ENCODE measurements around the gene ACTR2.
A peak's percentile ranks its signal among the peaks of the same experiment; 100 is the strongest.
"Not testable (repeated sequence)": the region's sequence is repeated elsewhere in the genome, so short reads cannot be mapped to it uniquely, and the experiment has no call there.

The ACTR2 gene

DNA sequence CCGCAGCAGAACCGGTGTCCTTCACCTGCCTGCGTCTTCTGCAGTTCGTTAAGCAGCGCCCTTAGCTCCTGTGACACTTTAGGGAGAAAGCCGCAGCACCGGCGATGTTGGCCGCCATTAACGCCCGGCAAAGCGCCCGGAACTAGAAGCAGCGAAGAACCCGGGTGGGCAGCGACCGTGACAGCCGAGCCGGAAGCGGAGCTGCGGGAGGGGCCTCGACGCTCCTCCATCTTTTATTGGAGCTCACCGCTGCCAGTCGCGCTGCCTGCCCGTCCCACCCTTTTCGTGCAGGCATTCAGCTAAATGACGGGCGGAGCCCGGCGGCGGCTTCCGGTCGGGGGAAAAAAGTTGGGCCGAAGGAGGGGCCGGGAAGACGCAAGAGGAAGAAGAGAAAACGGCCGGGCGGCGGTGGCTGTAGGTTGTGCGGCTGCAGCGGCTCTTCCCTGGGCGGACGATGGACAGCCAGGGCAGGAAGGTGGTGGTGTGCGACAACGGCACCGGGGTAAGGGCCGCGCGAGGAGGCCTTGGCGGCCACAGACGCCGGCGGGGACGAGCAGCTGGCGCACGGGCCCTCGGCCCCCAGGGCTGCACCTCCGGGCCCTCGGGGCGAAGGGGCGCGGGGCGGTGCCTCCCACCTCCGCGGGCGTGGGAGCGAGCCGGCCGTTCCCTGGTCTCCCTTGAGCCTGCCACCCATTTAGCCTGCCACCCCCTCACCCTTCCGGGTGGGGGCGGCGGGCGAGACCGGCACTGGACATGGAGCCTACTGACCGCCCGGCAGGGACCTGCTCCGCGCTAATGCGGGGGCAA is at the start of gene ACTR2:
Gene ACTR2, plus strand, starts transcription at position 376 of the 807 bp plus-strand sequence. Its CDS starts 79 bp downstream, at position 455.
- peak; percentile 96 for DNase-seq

DNA sequence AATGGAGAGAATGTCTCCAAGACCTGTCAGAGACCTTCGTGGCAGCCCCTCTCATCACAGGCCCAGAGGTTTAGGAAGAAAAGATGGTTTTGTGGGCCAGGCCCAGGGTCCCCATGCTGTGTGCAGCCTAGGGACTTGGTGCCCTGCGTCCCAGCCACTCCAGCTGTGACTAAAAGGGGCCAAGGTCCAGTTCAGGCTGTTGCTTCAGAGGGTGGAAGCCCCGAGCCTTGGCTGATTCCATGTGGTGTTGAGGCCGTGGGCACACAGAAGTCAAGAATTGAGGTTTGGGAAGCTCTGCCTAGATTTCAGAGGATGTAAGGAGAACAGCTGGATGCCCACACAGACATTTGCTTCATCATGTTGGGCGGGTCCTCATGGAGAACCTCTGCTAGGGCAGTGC is 45.1 kb upstream of the ACTR2 start:
- no peak for DNase-seq

- not testable (repeated sequence) for DNase-seq
These were observed 44.2 kb upstream of the ACTR2 start for GRCh38 chr2:65183406-65183805.

- no peak for DNase-seq
These were observed 42.6 kb upstream of the ACTR2 start for GRCh38 chr2:65185012-65185411.

GRCh38 chr2:65186093-65186868 is 41.4 kb upstream of the ACTR2 start:
- no peak for DNase-seq

- peak; percentile 75 for DNase-seq
These were observed 40.5 kb upstream of the ACTR2 start for GRCh38 chr2:65186872-65187851.

DNA sequence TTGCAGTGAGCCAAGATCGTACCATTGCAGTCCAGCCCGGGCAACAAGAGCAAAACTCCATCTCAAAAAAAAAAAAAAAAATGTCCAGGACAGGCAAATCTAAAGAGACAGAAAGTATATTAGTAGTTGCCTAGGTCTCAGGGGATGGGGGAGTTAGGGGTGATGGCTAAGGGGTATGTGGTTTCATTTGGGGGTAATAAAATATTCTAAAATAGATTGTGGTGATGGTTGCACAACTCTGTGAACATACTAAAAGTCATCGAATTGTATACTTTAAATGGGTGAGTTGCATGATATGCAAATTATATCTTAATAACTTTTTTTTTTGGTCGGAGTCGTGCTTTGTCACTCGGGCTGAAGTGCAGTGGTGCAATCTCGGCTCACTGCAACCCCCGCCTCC is 34.2 kb upstream of the ACTR2 start:
- no peak for DNase-seq

DNA sequence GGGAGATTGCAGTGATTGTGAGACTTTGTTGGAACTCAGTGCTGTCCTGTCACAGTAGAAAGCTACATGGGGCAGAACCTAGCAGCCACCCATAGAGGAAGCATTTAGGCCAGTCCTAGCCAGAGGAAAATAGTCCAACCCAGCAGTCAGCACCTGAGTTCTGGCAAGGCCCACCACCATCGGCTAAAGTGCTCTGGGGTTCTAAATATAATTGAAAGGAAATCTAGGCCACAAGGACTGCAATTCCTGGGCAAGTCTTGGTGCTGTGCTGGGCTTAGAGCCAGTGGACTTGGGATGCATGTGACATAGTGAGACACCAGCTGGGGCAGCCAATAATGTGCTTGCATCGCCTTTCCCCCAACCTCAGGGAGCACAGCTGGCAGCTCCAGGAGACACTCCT is 28.9 kb upstream of the ACTR2 start:
- no peak for DNase-seq

DNA sequence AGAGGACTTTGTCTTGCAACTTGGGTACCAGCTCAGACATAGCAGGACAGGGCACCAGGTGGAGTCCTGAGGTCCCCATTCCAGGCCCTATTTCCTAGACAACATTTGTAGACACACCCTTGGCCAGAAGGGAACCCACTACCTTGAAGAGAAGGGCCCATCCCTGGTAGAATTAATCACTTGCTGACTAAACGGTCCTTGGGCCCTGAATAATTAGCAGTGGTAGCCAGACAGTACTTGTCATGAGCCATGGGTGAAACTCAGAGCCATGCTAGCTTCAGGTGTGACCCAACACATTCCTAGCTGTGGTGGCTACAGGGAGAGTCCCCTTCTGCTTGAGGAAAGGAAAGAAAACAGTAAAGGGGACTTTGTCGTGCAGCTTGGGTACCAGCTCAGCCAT is 28.5 kb upstream of the ACTR2 start:
- no peak for DNase-seq

DNA sequence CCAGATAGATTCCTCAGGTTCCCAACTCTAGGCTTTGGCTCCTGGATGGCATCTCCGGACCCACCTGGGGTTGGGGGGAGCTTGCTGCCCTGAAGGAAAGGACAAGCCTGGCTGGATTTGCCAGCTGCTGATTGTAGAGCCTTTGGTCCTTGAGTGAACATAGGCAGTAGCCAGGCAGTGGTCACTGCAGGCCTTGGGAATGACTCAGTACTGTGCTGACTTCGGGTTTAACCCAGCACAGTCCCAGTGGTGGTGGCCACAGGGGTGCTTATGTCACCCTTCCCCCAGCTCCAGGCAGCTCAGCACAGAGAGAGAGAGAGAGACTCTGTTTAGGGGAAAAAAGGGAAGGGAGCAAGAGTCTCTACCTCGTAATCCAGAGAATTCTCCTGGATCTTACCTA is 27.7 kb upstream of the ACTR2 start:
- DNase-seq = no peak

GRCh38 chr2:65204461-65205210 is 23.0 kb upstream of the ACTR2 start:
- no peak for DNase-seq

DNA sequence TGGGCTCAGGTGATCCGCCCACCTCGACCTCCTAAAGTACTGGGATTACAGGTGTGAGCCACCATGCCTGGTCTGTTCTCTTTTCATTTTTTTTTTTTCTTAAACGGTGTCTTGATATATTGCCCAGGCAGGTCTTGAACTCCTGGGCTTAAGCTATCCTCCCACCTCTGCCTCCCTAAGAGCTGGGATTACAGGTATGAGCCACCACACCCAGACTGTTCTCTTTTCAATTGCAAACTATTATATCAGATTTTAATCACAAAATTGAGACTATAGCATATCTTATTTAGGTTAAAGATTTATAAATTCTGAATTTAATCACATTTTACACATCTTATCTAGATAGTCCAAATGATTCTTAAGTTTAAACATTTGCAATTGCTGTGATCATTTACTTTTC is 15.5 kb upstream of the ACTR2 start:
- DNase-seq = no peak

GRCh38 chr2:65212619-65213018 is 15.0 kb upstream of the ACTR2 start:
- DNase-seq = no peak

GRCh38 chr2:65213035-65213434 is 14.6 kb upstream of the ACTR2 start:
- DNase-seq = no peak

DNA sequence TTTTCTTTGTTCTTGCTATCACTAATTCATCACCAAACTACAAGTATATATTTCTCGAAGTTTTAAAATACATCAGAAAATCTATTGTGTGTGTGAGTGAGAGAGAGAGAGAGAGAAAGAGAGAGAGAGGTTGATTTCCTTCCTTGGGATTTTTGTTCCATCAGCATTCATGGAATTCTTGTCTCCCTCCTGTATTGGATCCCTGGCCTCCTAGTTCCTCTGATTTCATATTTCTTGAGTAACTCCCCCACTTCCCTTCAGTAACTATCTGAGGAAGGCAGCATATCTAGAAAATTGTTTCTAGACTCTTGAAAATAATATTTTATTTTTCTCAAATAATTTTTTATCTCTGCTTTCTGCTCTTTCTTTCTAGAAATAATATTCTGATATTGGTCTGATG is 13.3 kb upstream of the ACTR2 start:
- no peak for DNase-seq

DNA sequence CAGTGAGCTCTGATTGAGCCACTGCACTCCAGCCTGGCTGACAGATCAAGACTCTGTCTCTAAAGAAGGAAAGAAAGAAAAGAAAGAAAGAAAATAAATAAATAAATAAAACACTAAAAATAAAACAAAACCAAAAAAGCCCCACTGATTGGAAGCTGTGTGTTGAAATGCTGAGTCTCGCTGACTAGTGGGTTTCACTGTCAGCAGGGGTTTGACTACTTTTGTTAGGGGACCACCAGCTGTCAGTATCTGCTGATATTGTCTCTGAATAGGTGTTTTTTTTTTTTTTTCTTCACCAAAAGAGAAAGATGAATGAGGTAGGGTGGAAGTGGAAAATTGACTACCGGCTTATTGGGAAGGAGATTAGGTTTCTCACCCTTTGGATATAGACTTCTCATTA is 12.8 kb upstream of the ACTR2 start:
- DNase-seq = no peak

GRCh38 chr2:65215946-65216345 is 11.7 kb upstream of the ACTR2 start:
- DNase-seq = no peak

- no peak for DNase-seq
These were observed 7.0 kb upstream of the ACTR2 start for GRCh38 chr2:65220432-65221131.

GRCh38 chr2:65221275-65221674 is 6.4 kb upstream of the ACTR2 start:
- not testable (repeated sequence) for DNase-seq

DNA sequence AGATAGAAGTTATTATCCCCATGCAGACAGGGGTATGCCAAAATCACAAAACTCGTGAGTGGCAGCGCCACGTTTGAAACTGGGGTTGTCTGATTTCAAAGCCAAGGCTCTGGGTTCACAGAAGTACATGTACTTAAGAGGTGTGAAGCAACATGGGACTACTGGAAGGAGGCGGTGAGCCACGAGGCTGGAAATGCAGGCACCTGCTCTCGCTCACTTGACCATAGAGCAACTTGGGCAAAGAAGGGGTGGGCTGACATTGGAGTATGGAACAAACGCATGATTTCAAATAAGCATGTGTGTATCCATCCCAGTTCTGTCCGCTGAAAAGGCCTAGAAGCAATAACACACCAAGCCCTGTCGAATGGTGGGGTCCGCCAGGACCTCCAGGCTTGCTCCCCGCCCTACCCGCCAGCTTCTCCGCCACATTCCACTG is 593 bp upstream of the ACTR2 start:
- no peak for DNase-seq

DNA sequence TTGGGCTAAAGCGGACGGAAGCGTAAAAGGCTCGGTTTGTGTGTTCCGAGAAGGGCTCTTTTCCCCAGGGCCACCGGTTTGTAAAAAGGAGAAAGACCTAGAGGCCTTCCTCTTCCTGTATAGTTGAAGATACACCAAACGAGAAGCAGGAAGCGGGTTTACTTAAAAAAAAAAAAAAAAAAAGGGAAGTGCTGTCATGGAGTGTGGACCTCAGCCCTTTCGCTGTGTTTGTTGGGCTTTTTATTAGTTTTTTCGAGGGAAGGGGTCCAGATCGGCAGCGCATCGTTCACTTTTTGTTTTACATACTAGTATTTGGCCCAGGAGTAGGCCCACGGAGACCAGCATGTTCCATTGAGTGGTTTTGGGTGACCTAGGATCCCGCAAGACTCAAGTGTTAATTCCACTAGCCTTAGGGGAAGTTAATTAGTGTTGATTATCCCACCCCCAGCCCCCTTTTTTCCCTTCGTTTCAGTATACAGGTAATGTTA is 676 bp downstream of the ACTR2 start:
- DNase-seq = no peak

Measured in stimulated activated CD4-positive, alpha-beta T cell treated with anti-CD3 and anti-CD28 coated beads, Interleukin-15, amount 100 ng/mL, for 24 hours (primary cell).